Mesodermal cell (in vitro differentiated cells): Measurements from ENCODE around the gene STK11.
"Not testable (repeated sequence)": the region's sequence is repeated elsewhere in the genome, so short reads cannot be mapped to it uniquely, and the experiment has no call there.

Experiments
- H3K27ac ChIP-seq: 2 replicates; pipeline ENCODE4 v1.7.0; 2013; ENCODE audit warnings: mild to moderate bottlenecking, low read depth, low read length, moderate library complexity; ENCODE audit not compliant: severe bottlenecking
- H3K36me3 ChIP-seq: 2 replicates; pipeline ENCODE4 v1.7.1; 2013; ENCODE audit warnings: mild to moderate bottlenecking, low read length, moderate library complexity; ENCODE audit not compliant: control insufficient read depth, insufficient read depth
- H3K4me1 ChIP-seq: one replicate; pipeline ENCODE4 v1.7.1; 2013; ENCODE audit warnings: mild to moderate bottlenecking, low read length; ENCODE audit not compliant: insufficient read depth, control insufficient read depth, poor library complexity, severe bottlenecking
- H3K4me3 ChIP-seq: 2 replicates; pipeline ENCODE4 v1.7.0; 2013; ENCODE audit warnings: low read length, control low read depth, mild to moderate bottlenecking; ENCODE audit not compliant: insufficient read depth, poor library complexity, severe bottlenecking; ENCODE audit errors: extremely low read depth
- H3K9me3 ChIP-seq: 2 replicates; pipeline ENCODE4 v1.7.1; 2013; ENCODE audit warnings: mild to moderate bottlenecking, low read length, moderate library complexity; ENCODE audit not compliant: control insufficient read depth
- WGBS, 2 experiments: methylation state at CpG; one replicate each; pipeline ENCODE4 v1.1.5; 2013; ENCODE audit warnings: missing lambda C conversion rate in 2 of 2; ENCODE audit not compliant: insufficient coverage in 2 of 2; 5-methylcytosine and 5-hydroxymethylcytosine counted together

The STK11 gene

DNA sequence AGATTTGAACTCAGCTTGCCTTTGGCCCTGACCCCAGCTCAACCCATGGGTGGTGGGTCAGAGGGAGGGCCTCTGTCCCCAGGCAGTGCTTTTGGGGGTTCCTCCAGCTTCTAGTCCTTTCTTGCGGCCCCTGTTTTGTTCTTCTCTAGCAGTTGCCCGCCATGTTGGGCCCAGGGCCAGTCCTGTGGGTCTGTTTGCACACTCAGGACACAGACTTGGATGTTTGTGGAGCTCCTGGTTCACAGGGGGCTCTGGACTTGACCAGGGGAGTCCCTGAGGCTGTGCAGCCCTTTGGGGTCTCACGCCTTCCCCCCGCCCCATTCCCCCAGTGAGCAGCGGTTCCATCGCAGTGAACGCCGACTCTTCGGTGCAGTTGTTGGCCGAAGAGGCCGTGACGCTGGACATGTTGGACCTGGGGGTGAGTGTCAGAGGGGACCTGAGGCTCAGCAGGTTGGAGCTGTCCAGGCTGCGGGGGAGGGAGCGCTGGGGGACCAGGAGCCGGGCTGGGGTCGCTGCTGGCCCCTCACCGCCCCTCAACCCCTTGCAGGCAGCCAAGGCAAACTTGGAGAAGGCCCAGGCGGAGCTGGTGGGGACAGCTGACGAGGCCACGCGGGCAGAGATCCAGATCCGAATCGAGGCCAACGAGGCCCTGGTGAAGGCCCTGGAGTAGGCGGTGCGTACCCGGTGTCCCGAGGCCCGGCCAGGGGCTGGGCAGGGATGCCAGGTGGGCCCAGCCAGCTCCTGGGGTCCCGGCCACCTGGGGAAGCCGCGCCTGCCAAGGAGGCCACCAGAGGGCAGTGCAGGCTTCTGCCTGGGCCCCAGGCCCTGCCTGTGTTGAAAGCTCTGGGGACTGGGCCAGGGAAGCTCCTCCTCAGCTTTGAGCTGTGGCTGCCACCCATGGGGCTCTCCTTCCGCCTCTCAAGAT, 38.5 kb downstream of the STK11 start:
- 67 to 69% methylated on average over 32 of the region's 33 CpGs for WGBS, 2 experiments
- H3K27ac ChIP-seq = no peak overlapping the region
- peaks cover 10% of the 10 kb centered on the region for H3K4me1 ChIP-seq
- no peaks in the 10 kb centered on the region for H3K9me3 ChIP-seq
- H3K4me3 ChIP-seq = no peak overlapping the region
- H3K36me3 ChIP-seq = peaks cover 6% of the 10 kb centered on the region

DNA sequence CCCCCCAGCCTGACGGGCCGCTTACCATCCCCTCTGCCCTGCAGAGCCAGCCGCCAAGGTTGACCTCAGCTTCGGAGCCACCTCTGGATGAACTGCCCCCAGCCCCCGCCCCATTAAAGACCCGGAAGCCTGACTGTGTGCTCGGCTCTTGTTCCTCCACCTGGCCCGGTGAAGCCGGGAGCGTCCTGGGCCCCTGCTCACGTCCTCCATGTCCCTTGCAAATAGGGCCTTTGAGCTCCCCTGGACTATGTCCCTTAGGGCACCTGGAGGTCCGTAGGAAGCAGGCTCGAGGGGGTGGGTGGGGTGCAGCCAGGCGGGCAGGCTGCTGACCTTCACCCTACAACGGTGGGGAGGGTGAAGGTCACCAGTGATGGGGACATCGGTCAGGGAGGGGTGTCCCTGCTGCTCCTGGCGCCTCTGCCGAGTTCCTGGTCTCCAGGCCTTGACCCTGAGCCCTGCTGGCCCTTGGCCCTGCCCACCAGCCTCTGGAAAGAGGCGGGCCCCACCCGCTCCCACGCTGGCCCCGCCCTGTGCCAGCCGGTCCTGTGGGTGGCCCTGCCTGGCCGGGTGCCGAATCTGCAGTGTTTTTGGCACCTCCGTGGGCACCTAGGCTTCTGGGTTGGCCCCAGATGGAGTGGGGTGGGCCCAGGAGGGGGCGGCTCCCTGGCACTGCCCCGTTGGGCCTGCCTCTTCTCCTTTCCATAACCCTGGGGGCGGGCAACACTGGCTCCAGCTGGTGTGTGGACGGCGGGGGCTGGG, 39.3 kb downstream of the STK11 start:
- no peak overlapping the region for H3K4me3 ChIP-seq
- peaks cover 8% of the 10 kb centered on the region for H3K36me3 ChIP-seq
- H3K27ac ChIP-seq = no peak overlapping the region
- WGBS, 2 experiments = 78% methylated on average over 21 to 26 of the region's 31 CpGs
- peaks cover 7% of the 10 kb centered on the region for H3K4me1 ChIP-seq
- H3K9me3 ChIP-seq = no peaks in the 10 kb centered on the region

DNA sequence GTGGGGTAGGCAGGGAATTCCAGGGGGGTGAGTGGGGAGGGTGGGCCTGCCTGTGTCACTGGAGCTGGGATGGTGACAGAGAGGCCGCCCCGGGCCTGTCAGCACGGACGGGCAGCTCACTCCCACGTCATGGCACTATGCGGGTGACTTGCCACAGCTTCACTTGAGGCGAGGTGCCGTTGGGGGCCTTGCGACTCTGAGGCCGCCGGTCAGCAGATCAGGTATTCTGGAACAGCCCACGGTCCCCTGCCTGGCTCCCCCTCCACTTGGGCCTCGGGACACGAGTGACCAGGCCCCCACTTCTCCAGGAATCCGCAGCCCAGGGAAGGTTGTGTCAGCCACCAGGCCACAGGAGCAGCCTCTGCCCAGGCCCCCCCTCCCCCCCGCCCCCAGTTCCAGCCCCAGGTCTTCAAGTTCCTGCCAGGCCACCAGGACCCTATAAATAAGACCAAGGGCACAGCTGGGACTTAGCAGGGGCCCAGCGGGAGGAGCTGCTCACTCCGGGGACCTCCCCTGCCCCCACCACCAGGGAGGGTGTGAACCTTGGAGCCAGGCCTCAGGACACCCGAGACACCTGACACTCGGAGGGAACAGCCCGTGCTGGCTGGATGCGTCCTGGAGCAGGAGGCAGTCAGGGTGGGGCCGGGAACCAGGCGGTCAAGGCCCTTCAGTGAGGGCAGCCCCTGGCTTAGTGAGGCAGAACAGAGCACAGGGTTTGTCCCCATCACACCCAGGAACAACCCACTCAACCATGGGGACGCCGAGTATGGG, 40.1 kb downstream of the STK11 start:
- Histone ChIP-seq H3K36me3 (peaks cover 10% of the 10 kb centered on the region), H3K4me3 (no peak overlapping the region), H3K4me1 (peaks cover 6% of the 10 kb centered on the region), H3K27ac (no peak overlapping the region), H3K9me3 (no peaks in the 10 kb centered on the region)
- 92 to 96% methylated on average over 21 to 23 of the region's 26 CpGs for WGBS, 2 experiments

DNA sequence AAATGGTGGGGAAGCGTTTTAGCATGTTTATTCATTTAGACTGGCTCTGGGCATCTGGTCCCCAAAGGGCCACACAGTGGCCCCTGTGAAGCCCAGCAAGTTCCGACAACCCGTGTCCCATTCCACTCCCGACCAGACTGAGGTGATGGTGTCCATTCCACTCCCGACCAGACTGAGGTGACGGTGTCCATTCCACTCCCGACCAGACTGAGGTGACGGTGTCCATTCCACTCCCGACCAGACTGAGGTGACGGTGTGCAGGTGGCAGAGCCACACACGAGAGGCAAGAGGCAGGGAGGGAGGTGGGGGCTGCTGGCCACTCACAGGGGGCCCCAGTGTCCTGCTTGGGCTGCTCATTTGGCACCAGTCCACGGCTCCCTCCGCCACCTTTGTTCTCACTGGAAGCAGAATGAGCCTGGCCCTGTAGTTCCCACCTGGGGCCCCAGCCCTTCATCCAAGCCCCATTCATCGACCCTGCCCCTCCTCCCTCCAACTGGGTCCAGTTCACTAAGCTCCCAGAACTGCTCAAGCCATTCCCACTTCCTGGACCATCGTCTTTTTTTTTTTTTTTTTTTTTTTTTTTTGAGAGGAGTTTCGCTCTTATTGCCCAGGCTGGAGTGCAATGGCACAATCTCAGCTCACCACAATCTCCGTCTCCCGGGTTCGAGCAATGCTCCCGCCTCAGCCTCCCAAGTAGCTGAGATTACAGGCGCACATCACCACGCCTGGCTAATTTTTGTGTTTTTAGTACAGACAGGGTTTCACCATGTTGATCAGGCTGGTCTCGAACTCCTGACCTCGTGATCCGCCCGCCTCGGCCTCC, 40.9 kb downstream of the STK11 start:
- not testable (repeated sequence) for H3K27ac ChIP-seq, H3K4me1 ChIP-seq, H3K4me3 ChIP-seq, H3K9me3 ChIP-seq
- 90 to 94% methylated on average over 20 to 22 of the region's 27 CpGs for WGBS, 2 experiments
- H3K36me3 ChIP-seq = peaks cover 16% of the 10 kb centered on the region

DNA sequence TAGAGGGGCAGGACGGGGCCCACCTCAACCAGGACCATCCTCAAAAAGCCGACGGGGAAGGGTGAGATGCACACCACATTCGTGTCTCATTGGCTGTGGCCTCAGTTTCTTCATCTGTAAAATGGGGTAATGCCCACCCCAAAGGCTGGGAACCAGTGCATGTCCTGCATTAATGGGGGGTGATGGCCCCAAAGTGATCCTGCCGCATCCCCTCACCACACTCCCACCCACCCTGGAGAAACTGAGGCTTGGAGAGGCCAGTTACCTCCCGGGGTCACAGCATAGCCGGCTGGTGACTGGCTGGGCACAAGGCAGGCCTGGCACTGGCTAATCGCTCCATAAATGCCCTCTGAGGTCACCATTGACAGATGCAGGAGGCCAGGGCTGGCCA, 42.2 kb downstream of the STK11 start:
- peak overlapping the region; percentile 87 for H3K4me3 ChIP-seq
- H3K4me1 ChIP-seq = peaks cover 6% of the 10 kb centered on the region
- WGBS, 2 experiments = 94 to 97% methylated on average over 8 of the region's 8 CpGs
- peak overlapping the region; percentile 98 for H3K27ac ChIP-seq
- peaks cover 29% of the 10 kb centered on the region for H3K36me3 ChIP-seq
- H3K9me3 ChIP-seq = no peaks in the 10 kb centered on the region

DNA sequence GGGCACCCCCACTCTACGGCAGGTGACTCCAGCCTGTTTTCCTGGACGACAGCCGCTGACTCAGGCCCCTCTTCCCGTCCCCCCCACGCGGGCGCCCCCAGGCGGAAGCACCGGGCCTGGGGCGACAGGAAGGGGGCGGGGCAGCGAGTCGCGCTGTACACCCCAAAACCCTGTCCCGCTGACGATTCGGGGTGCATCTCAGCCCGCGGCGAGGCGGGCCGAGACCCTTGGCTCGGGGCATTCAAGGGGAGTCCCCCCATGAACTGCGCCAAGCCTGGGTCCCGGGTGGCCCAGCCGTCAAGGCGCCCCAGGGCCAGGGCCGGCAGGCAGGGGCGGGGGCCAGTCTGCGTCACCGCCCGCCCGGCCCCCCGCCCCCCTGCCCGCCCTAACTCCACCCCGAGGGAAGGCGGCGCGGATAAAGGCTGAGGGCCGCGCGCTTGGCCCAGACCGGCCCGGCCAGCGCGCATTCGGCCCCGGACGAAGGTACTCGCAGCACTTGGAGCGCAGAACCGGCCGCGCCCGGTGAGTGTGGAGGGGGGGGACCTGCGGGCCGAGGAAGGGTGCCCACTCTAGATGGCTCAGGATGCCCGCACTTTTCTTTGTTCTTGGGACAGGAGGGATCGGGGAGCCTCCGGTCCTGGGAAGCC, 42.7 kb downstream of the STK11 start, which contains the start of gene MIDN:
MIDN (plus strand) TSS at position 445 of the 647 bp plus-strand sequence. CDS start 1,714 bp downstream, outside the sequence.
- Histone ChIP-seq H3K27ac (peak within 1 kb of the TSS; percentile 98), H3K36me3 (peaks cover 32% of the 10 kb centered on the region), H3K4me1 (peaks cover 10% of the 10 kb centered on the region), H3K9me3 (no peaks in the 10 kb centered on the region), H3K4me3 (peak within 1 kb of the TSS; percentile 87)
- WGBS, 2 experiments = 2 to 3% methylated on average over 22 to 38 of the region's 60 CpGs

DNA sequence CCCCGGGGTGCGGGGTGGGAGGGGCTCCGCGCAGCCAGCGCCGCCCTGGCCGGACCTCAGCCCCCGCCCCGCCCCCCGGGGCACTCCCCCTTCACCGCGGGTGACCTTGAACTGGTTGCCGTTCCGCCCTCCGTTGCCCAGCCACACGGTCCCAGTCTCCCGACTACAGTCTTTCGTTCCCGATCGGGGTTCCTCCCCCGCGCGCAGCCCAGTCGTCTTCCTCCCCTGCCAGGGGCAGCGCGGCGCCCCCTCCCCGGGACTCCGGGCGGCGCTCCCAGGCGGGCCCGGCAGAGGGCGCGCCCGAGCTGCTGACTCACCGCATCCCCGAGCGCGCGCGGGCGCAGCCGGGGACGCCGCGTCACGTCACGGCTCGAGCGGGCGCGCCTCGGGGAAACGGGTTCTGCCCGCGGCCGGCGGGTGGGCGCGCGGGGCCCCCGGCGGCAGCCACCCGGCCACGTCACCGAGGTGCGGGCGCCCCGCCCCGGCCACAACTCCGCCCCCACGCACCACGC, 43.3 kb downstream of the STK11 start:
- 0% methylated on average over 25 to 52 of the region's 74 CpGs for WGBS, 2 experiments
- Histone ChIP-seq H3K36me3 (peaks cover 34% of the 10 kb centered on the region), H3K9me3 (no peaks in the 10 kb centered on the region), H3K4me3 (peak overlapping the region; percentile 87), H3K4me1 (peaks cover 16% of the 10 kb centered on the region), H3K27ac (peak overlapping the region; percentile 98)

DNA sequence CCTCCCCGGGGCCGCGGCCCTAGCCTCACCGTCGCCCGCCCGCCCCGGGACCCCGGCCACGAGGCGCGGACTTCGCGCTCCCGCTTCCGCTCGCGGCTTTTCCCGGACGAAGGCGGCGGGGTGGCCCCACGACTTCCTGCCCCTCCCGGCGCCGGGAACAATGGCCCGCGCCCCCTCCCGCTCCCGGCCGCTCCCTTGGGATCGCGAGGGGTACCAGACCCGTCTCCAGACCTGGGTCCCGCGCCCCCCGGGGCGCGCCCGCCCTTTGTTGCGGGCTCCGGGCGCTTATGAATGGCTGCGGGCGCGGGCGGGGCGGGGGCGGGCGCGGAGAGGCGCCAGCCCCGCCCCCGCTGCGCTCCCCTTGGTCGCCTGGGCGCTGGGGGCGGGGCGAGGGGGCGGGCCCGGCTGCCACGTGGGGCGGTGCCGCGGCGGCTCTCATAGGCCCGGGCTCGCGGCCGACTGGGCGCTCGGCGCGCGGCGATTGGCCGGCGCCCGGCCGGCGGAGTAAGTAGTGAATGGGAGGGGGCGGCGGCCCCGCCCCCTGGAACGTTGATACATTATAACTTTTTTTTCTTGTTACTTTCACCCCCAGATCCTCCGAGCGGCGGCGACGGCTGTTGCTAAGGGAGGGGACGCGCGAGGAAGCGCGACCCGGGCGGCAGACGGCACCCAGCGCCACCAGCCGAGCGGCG, 43.9 kb downstream of the STK11 start:
- Histone ChIP-seq H3K27ac (peak overlapping the region; percentile 98), H3K4me1 (peaks cover 22% of the 10 kb centered on the region), H3K4me3 (peak overlapping the region; percentile 87), H3K9me3 (no peaks in the 10 kb centered on the region), H3K36me3 (peaks cover 40% of the 10 kb centered on the region)
- 0% methylated on average over 48 to 66 of the region's 102 CpGs for WGBS, 2 experiments

DNA sequence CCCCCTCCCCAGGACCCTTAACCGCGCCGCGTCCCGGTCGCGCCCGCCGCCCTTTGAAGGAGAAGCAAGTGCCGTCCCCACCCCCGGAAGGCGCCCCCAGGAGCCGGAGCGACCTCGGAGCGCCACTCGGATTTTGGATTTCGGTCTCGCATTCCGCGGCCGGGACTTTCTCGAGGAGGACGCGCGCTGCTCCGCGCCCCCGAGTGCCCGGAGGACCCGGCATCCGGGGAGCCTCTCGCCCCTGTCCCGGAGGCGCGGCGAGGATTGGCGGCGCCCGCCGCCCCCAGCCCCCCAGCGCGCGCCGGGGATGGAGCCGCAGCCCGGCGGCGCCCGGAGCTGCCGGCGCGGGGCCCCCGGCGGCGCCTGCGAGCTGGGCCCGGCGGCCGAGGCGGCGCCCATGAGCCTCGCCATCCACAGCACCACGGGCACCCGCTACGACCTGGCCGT, 44.4 kb downstream of the STK11 start:
- 0% methylated on average over 48 to 56 of the region's 67 CpGs for WGBS, 2 experiments

More for the DNA sequence above, 44.4 kb downstream of the STK11 start:
- Histone ChIP-seq H3K9me3 (no peaks in the 10 kb centered on the region), H3K36me3 (peaks cover 43% of the 10 kb centered on the region), H3K4me3 (peak overlapping the region; percentile 87), H3K27ac (peak overlapping the region; percentile 90), H3K4me1 (peaks cover 22% of the 10 kb centered on the region)
